Breast epithelium (tissue), 3 donors: ENCODE results near the gene PSMC2.

Source experiments
- CTCF ChIP-seq, 3 donors: fragments of 450-650 bp; IDR thresholded peaks; one replicate each; pipeline ENCODE4 v1.5.1; 2016 to 2017; ENCODE audit warnings: antibody characterized with exemption in 3 of 3, mild to moderate bottlenecking in 3 of 3, moderate library complexity in 3 of 3
- POLR2A ChIP-seq: fragments of 450-650 bp; IDR thresholded peaks from one replicate; pipeline ENCODE4 v1.6.1; 2016; ENCODE audit warnings: antibody characterized with exemption, mild to moderate bottlenecking, moderate library complexity

GRCh38 chr7:103395071-103395470 lies 47.6 kb downstream of the PSMC2 start:
- TF ChIP-seq POLR2A (no peak), CTCF (IDR thresholded peaks at IDR 0.05) (no peak)
